Fibroblast of lung (primary cell): ENCODE results near the gene GRM4.

Experiments
- CTCF ChIP-seq, 2 donors: IDR thresholded peaks in 1 of 2; conservative IDR thresholded peaks in 1 of 2; 1 replicate in 1 of 2; 2 replicates in 1 of 2; pipeline ENCODE4 v1.5.1; 2011 to 2012; ENCODE audit warnings: low read length in 2 of 2, control low read depth in 1 of 2, inconsistent platforms in 1 of 2, low read depth in 1 of 2, mild to moderate bottlenecking in 1 of 2
- EZH2 ChIP-seq: IDR thresholded peaks from 2 replicates; pipeline ENCODE4 v1.5.1; 2012; ENCODE audit warnings: low read length, control low read depth, mild to moderate bottlenecking; ENCODE audit errors: missing control alignments

DNA sequence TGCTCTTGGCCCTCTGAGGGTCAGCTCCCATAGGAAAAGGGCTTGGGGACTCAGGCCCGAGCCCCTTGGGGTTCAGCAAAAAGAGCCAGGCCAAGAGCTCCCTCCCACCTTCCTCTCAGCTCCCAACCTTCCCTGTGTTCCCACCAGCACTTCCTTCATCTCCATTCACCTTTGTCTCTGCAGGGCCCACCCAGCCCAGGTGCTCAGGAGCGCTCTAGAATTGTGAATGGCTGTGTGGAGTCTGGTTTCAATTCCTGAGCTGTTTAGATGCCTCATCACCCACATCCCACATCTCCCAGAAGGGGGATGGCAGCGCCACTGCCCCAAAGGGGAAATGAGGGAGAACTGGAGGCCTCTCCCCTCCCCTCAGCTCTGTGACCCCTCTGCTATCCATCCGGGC, 7.7 kb downstream of the GRM4 start:
- TF ChIP-seq CTCF (conservative IDR thresholded peaks at IDR 0.05 in 1 of 2, IDR thresholded peaks at IDR 0.05 in 1 of 2; ENCODE audit: low read depth in 1 of 2, low read length in 2 of 2) (no peak), EZH2 (no peak)
